Measurements from ENCODE around the gene RAD21L1. TPM values are rescaled to one million over a fixed set of nuclear protein-coding genes. Genes with fewer than 3 reads are reported as not detected.

Gene RAD21L1
- total and polyA plus RNA-seq, 2 of the 8 experiments (the other 6 are each of a cell fraction or from before 2014, with no cell fraction given): 0.06 to 0.26 TPM

DNA sequence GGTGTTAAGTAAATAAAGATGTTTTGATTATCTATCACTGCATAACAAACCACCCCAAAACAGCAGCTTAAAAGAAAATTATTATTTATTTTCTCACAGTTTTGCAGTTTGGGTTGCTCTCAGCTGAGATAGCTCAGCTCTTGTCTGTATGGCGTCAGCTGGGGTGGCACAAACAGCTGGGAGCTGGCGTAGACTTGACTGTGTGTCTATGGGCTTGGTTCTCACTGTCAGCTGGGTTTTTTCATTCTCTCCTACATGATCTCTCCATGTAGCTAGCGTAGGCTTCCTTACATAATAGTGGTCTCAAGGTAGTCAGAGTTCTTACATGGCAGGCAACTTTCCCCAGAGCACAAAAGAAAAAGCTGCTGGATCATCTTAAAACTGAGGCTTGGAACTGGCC lies 34.5 kb upstream of the RAD21L1 start:
- Histone ChIP-seq H3K79me1 (ENCODE audit: low read depth, low read length) (peaks cover 2% of the 10 kb centered on the region; the same call in 1 of the 2 replicates), H3K23ac (ENCODE audit: insufficient read length) (no peak overlapping the region), H3K56ac (replicated peaks; ENCODE audit: insufficient read length, low read depth, low read length) (no peak overlapping the region), H3K23me2 (ENCODE audit: low read depth, low read length) (peaks cover 5% of the 10 kb centered on the region; the same call in 1 of the 2 replicates), H2BK5ac (ENCODE audit: low read depth, low read length) (no peak overlapping the region), H4K20me1 (replicated peaks in 1 of 2; ENCODE audit: control insufficient read depth in 1 of 2, insufficient read depth in 2 of 2, low read length in 2 of 2) (peaks cover 0 to 3% of the 10 kb centered on the region in 2 experiments), H4K5ac (ENCODE audit: insufficient read length, low read depth, low read length) (no peak overlapping the region), H3K4ac (replicated peaks; ENCODE audit: insufficient read length, low read depth, low read length) (no peak overlapping the region), H2BK20ac (ENCODE audit: low read length) (no peak overlapping the region), H3K14ac (ENCODE audit: insufficient read length) (no peak overlapping the region), H3K4me3 (ENCODE audit: extremely low read depth in 1 of 4, insufficient read depth in 2 of 4, low read depth in 3 of 4, low read length in 4 of 4) (no peak overlapping the region), H3K27ac (ENCODE audit: low read depth, low read length) (no peak overlapping the region), H3K9me3 (ENCODE audit: insufficient read depth in 2 of 2, low read depth in 1 of 2, low read length in 1 of 2) (no peaks in the 10 kb centered on the region), H4K91ac (replicated peaks; ENCODE audit: insufficient read length, low read length) (no peak overlapping the region), H3K4me2 (ENCODE audit: insufficient read depth in 1 of 2, low read depth in 2 of 2, low read length in 2 of 2) (no peak overlapping the region), H4K8ac (ENCODE audit: extremely low read depth, insufficient read depth, low read length) (no peak overlapping the region), H3K79me2 (ENCODE audit: control insufficient read depth in 1 of 2, insufficient read depth in 2 of 2, low read length in 2 of 2) (no peaks in the 10 kb centered on the region), H2AK5ac (ENCODE audit: low read depth, low read length) (no peak overlapping the region), H2BK15ac (ENCODE audit: low read length) (no peak overlapping the region), H2AFZ (ENCODE audit: low read length) (no peak overlapping the region), H2BK120ac (replicated peaks; ENCODE audit: low read depth, low read length) (no peak overlapping the region), H3K18ac (ENCODE audit: extremely low read depth, low read length) (no peak overlapping the region), H3K9ac (replicated peaks in 1 of 4; ENCODE audit: extremely low read depth in 1 of 4, low read depth in 3 of 4, low read length in 3 of 4) (no peak overlapping the region), H3K27me3 (replicated peaks in 1 of 4; ENCODE audit: control insufficient read depth in 3 of 4, extremely low read depth in 1 of 4, insufficient read depth in 3 of 4, low read length in 3 of 4) (peaks cover 0 to 5% (median 4%) of the 10 kb centered on the region in 4 experiments; a peak in 3 of 7 replicates), H2BK12ac (ENCODE audit: low read depth, low read length) (no peak overlapping the region), H3K36me3 (ENCODE audit: control insufficient read depth in 2 of 4, insufficient read depth in 4 of 4, low read length in 3 of 4) (no peaks in the 10 kb centered on the region; a peak in 1 of 8 replicates), H3K4me1 (replicated peaks in 1 of 4; ENCODE audit: control insufficient read depth in 3 of 4, insufficient read depth in 4 of 4, low read length in 3 of 4) (peaks cover 0 to 7% (median 4%) of the 10 kb centered on the region in 4 experiments; a peak in 5 of 7 replicates)
- no peak for FAIRE-seq
- POLR2A ChIA-PET (ENCODE audit: partially characterized antibody): interaction anchor here (2.4 kb wide), 1 partner anchor 10 kb away, joined by 9 read pairs; no protein-coding TSS in a partner anchor
- DNase-seq (ENCODE audit: low read depth in 1 of 2, low spot score in 2 of 2): no peak
- no peak for TF ChIP-seq CREB1 (IDR thresholded peaks at IDR 0.05)
- CTCF ChIA-PET (ENCODE audit: partially characterized antibody): interaction anchor here (0.6 to 3.7 kb wide), 5 partner anchors 15 to 1913 kb away, joined by 3 to 16 read pairs (median 3); no protein-coding TSS in a partner anchor
- 76% methylated on average over 3 of the region's 3 CpGs; no CpG with 5 or more reads in 1 of the 2 experiments for WGBS, 2 experiments (ENCODE audit: extremely low coverage in 1 of 2, insufficient coverage in 1 of 2, insufficient read length in 1 of 2, insufficient replicate concordance in 2 of 2, low coverage in 1 of 2, low lambda C conversion rate in 2 of 2, missing lambda C conversion rate in 1 of 2)

All from H1 (cell line).